HepG2 (cell line): ENCODE results near the gene LRIT2. TPM values are rescaled to one million over a fixed set of nuclear protein-coding genes. Genes with fewer than 3 reads are reported as not detected.

Experiments
- ATAC-seq: fragments of 200-7000 bp; cut with Tn5 transposase; 3 replicates; pipeline ENCODE4 v1.9.1; 2020; ENCODE audit warnings: mild to moderate bottlenecking, moderate library complexity
- BruUV-seq: library from RNA; stranded (reverse); fragments of 400-500 nt; replicated peaks from 2 replicates; lab custom pipeline; 2021; lab: Mats Ljungman, UMichigan
- CTCF ChIA-PET: fragments of 300-600 bp; formaldehyde crosslinking; extraction: SDS; loops from one replicate; lab custom pipeline; 2021; ENCODE audit warnings: low total read pairs, inconsistent platforms, low intra/inter-chr PET ratio; lab: Yijun Ruan, JAX
- POLR2A ChIA-PET: fragments of 350-600 bp; sonication (Branson Sonifier 250); formaldehyde crosslinking; loops from one replicate; lab custom pipeline; 2020; ENCODE audit warnings: antibody characterized with exemption, inconsistent platforms; lab: Yijun Ruan, JAX
- DNase-seq: peaks from one replicate; pipeline ENCODE4 v3.0.0-alpha.2; 2015; ENCODE audit warnings: low spot score
- FAIRE-seq: peaks from 3 replicates; lab custom pipeline; 2011; peaks lifted over from hg19 to GRCh38; lab: Jason Lieb, UNC
- H2AFZ ChIP-seq: one replicate; pipeline ENCODE4 v1.6.1; 2011; ENCODE audit warnings: low read length, inconsistent platforms
- H3K27ac ChIP-seq: fragments of 300-600 bp; 3 replicates; pipeline ENCODE4 v1.8.0; 2011; ENCODE audit warnings: mixed run types, mild to moderate bottlenecking, mixed read lengths, low read length, inconsistent platforms; ENCODE audit not compliant: insufficient read depth; ENCODE audit errors: extremely low read length
- H3K27me3 ChIP-seq, 2 experiments: fragments of 200-600 bp in 1 of 2; 2 replicates in 1 of 2; 3 replicates in 1 of 2; pipeline versions ENCODE4 v1.6.0 to v1.8.0; 2011; ENCODE audit warnings: low read length in 2 of 2, mild to moderate bottlenecking in 2 of 2, moderate library complexity in 2 of 2, inconsistent platforms in 1 of 2; ENCODE audit not compliant: insufficient read depth in 2 of 2, control insufficient read depth in 1 of 2
- H3K36me3 ChIP-seq, 2 experiments: fragments of 200-600 bp in 1 of 2; replicated peaks in 1 of 2; 2 replicates in 1 of 2; 3 replicates in 1 of 2; pipeline versions ENCODE4 v1.5.1 to v1.8.0; 2011; ENCODE audit warnings: low read length in 2 of 2, inconsistent platforms in 1 of 2; ENCODE audit not compliant: insufficient read depth in 2 of 2, control insufficient read depth in 1 of 2
- H3K4me1 ChIP-seq: 2 replicates; pipeline ENCODE4 v1.5.1; 2012; ENCODE audit warnings: low read length, inconsistent platforms; ENCODE audit not compliant: insufficient read depth
- H3K4me2 ChIP-seq: 2 replicates; pipeline ENCODE4 v1.6.0; 2011; ENCODE audit warnings: low read depth, low read length, inconsistent platforms
- H3K4me3 ChIP-seq, 3 experiments: fragments of 200-600 bp in 1 of 3; sonication (generic), shearing (Covaris generic) in 1 of 3; replicated peaks in 1 of 3; 2 replicates each; pipeline ENCODE4 v1.5.1; 2011 to 2016; ENCODE audit warnings: low read length in 3 of 3, inconsistent platforms in 2 of 3, low read depth in 2 of 3, mild to moderate bottlenecking in 2 of 3, control low read depth in 1 of 3, mixed read lengths in 1 of 3; ENCODE audit not compliant: insufficient read depth in 1 of 3
- H3K79me2 ChIP-seq: one replicate; pipeline ENCODE4 v1.6.1; 2011; ENCODE audit warnings: low read length, inconsistent platforms; ENCODE audit not compliant: insufficient read depth
- H3K9ac ChIP-seq: 2 replicates; pipeline ENCODE4 v1.6.0; 2011; ENCODE audit warnings: mild to moderate bottlenecking, low read depth, low read length, inconsistent platforms; ENCODE audit not compliant: insufficient read depth
- H3K9me3 ChIP-seq: 2 replicates; pipeline ENCODE4 v1.5.1; 2012; ENCODE audit warnings: mild to moderate bottlenecking, low read length
- H4K20me1 ChIP-seq: 2 replicates; pipeline ENCODE4 v1.6.0; 2011; ENCODE audit warnings: inconsistent platforms, mild to moderate bottlenecking, low read length, moderate library complexity; ENCODE audit not compliant: insufficient read depth
- HMG20A ChIP-seq: IDR thresholded peaks from 2 replicates; pipeline ENCODE4 v1.6.1; 2016; ENCODE audit warnings: borderline replicate concordance
- JUNB ChIP-seq: sonication (generic); formaldehyde crosslinking; IDR thresholded peaks from 2 replicates; pipeline ENCODE4 v1.8.0; 2022; ENCODE audit warnings: missing genetic modification reagents, mild to moderate bottlenecking, borderline replicate concordance
- MIXL1 ChIP-seq: IDR thresholded peaks from 2 replicates; pipeline ENCODE4 v1.6.1; 2016
- MXD4 ChIP-seq: IDR thresholded peaks from 2 replicates; pipeline ENCODE4 v1.6.1; 2016; ENCODE audit warnings: mild to moderate bottlenecking, missing biosample characterization, missing genetic modification reagents
- NFE2L1 ChIP-seq: sonication (generic); formaldehyde crosslinking; IDR thresholded peaks from 2 replicates; pipeline ENCODE4 v1.4.0; 2020; ENCODE audit warnings: missing genetic modification reagents, mild to moderate bottlenecking, borderline replicate concordance
- NR1H2 ChIP-seq: sonication (generic); formaldehyde crosslinking; IDR thresholded peaks from 2 replicates; pipeline ENCODE4 v1.8.1; 2022; ENCODE audit warnings: low read depth, missing genetic modification reagents, borderline replicate concordance
- SP140L ChIP-seq: sonication (generic); formaldehyde crosslinking; IDR thresholded peaks from 2 replicates; pipeline ENCODE4 v1.4.0; 2020; ENCODE audit warnings: missing genetic modification reagents, borderline replicate concordance
- ZNF562 ChIP-seq: sonication (generic); formaldehyde crosslinking; IDR thresholded peaks from 2 replicates; pipeline ENCODE4 v1.8.0; 2022; ENCODE audit warnings: missing genetic modification reagents, borderline replicate concordance
- ZNF792 ChIP-seq: IDR thresholded peaks from 2 replicates; pipeline ENCODE4 v1.6.1; 2016
- WGBS: methylation state at CpG from one replicate; pipeline ENCODE4 v1.1.6; 2017; ENCODE audit warnings: low lambda C conversion rate; 5-methylcytosine and 5-hydroxymethylcytosine counted together
- in situ Hi-C: cut with HindIII; loops from 2 replicates; pipeline ENCODE4 v1.10.0; 2017; ENCODE audit warnings: low pct_unique_long_range_greater_than_20kb; ENCODE audit not compliant: extremely low pct_ligation_motif_present
- intact Hi-C: fragments of 100-400 bp; cut with micrococcal nuclease; formaldehyde crosslinking; loops from one replicate; pipeline ENCODE4 v1.10.0; 2022; ENCODE audit not compliant: unreplicated experiment
- polyA plus RNA-seq, 8 experiments: library from polyadenylated mRNA; depleted of rRNA in 3 of 8; stranded (reverse) in 7 of 8; unstranded in 1 of 8; fragments of >200 nt; fragmentation: Illumina TruSeq in 4 of 8; extraction: Trizol in 4 of 8; gene quantifications; 2 replicates each; pipeline versions ENCODE4 v1.2.1 to v1.2.3, GENCODE V29; 2011 to 2016; ENCODE audit warnings: low read depth in 4 of 8, missing spikeins in 1 of 8, mixed read lengths in 1 of 8; ENCODE audit not compliant: insufficient read depth in 1 of 8
- total RNA-seq, 5 experiments: library from RNA; depleted of rRNA; stranded (reverse); fragments of >200 nt; fragmentation: Illumina TruSeq; extraction: Trizol; gene quantifications; 2 replicates each; pipeline ENCODE4 v1.2.3, GENCODE V29; 2016; ENCODE audit warnings: low read depth in 1 of 5
- TF ChIP-seq, protein P1 (sequence below): sonication (generic); formaldehyde crosslinking; IDR thresholded peaks from 2 replicates; pipeline ENCODE4 v1.4.0; 2020; ENCODE audit warnings: missing genetic modification reagents
- TF ChIP-seq, protein P2 (sequence below): IDR thresholded peaks from 2 replicates; pipeline ENCODE4 v1.6.1; 2016; ENCODE audit warnings: mild to moderate bottlenecking

Gene LRIT2
- total and polyA plus RNA-seq, 2 of the 13 experiments (the other 11 are each of a cell fraction or from before 2014, with no cell fraction given): not detected

DNA sequence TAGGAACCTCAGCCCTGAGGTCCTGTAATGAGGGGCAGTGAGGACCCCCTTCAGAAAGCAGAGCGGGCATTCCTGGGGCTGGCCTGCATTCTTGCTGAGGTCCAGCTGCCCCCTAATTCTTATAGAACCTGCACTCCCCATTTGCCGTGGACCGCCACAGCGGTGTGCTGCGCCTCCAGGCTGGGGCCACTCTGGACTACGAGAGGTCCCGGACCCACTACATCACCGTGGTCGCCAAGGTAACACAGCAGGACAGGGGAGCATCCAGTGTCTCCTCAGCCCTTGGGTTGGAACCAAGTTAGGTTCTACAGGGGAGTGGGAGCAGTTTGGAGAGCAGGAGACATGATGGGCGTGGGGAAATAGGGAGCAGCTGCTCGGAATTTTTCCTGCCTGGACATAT is 23.7 kb downstream of the LRIT2 start:
- Histone ChIP-seq H3K4me3 (no peak overlapping the region), H3K36me3 (no peaks in the 10 kb centered on the region), H2AFZ (no peak overlapping the region), H3K27ac (no peak overlapping the region), H3K79me2 (no peaks in the 10 kb centered on the region), H4K20me1 (no peaks in the 10 kb centered on the region), H3K27me3 (peaks cover 4 to 27% of the 10 kb centered on the region in 2 experiments; a peak in 3 of 5 replicates), H3K4me2 (no peak overlapping the region), H3K9me3 (no peaks in the 10 kb centered on the region), H3K9ac (no peak overlapping the region), H3K4me1 (no peaks in the 10 kb centered on the region)
- ATAC-seq (no peak), FAIRE-seq (no peak), DNase-seq (no peak)
- CTCF ChIA-PET: no interaction called here
- POLR2A ChIA-PET: no interaction called here
- TF ChIP-seq MIXL1 (CRISPR knock-in tag) (no peak), NR1H2 (CRISPR knock-in tag) (no peak), ZNF792 (CRISPR knock-in tag) (no peak), NFE2L1 (no peak), MXD4 (no peak), ZNF562 (CRISPR knock-in tag) (no peak), JUNB (CRISPR knock-in tag) (no peak), SP140L (CRISPR knock-in tag) (no peak), HMG20A (CRISPR knock-in tag) (no peak)
- TF ChIP-seq, protein P1, sequence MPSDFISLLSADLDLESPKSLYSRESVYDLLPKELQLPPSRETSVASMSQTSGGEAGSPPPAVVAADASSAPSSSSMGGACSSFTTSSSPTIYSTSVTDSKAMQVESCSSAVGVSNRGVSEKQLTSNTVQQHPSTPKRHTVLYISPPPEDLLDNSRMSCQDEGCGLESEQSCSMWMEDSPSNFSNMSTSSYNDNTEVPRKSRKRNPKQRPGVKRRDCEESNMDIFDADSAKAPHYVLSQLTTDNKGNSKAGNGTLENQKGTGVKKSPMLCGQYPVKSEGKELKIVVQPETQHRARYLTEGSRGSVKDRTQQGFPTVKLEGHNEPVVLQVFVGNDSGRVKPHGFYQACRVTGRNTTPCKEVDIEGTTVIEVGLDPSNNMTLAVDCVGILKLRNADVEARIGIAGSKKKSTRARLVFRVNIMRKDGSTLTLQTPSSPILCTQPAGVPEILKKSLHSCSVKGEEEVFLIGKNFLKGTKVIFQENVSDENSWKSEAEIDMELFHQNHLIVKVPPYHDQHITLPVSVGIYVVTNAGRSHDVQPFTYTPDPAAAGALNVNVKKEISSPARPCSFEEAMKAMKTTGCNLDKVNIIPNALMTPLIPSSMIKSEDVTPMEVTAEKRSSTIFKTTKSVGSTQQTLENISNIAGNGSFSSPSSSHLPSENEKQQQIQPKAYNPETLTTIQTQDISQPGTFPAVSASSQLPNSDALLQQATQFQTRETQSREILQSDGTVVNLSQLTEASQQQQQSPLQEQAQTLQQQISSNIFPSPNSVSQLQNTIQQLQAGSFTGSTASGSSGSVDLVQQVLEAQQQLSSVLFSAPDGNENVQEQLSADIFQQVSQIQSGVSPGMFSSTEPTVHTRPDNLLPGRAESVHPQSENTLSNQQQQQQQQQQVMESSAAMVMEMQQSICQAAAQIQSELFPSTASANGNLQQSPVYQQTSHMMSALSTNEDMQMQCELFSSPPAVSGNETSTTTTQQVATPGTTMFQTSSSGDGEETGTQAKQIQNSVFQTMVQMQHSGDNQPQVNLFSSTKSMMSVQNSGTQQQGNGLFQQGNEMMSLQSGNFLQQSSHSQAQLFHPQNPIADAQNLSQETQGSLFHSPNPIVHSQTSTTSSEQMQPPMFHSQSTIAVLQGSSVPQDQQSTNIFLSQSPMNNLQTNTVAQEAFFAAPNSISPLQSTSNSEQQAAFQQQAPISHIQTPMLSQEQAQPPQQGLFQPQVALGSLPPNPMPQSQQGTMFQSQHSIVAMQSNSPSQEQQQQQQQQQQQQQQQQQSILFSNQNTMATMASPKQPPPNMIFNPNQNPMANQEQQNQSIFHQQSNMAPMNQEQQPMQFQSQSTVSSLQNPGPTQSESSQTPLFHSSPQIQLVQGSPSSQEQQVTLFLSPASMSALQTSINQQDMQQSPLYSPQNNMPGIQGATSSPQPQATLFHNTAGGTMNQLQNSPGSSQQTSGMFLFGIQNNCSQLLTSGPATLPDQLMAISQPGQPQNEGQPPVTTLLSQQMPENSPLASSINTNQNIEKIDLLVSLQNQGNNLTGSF (CRISPR knock-in tag): no peak
- TF ChIP-seq, protein P2, sequence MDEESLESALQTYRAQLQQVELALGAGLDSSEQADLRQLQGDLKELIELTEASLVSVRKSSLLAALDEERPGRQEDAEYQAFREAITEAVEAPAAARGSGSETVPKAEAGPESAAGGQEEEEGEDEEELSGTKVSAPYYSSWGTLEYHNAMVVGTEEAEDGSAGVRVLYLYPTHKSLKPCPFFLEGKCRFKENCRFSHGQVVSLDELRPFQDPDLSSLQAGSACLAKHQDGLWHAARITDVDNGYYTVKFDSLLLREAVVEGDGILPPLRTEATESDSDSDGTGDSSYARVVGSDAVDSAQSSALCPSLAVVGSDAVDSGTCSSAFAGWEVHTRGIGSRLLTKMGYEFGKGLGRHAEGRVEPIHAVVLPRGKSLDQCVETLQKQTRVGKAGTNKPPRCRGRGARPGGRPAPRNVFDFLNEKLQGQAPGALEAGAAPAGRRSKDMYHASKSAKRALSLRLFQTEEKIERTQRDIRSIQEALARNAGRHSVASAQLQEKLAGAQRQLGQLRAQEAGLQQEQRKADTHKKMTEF (CRISPR knock-in tag): no peak
- intact Hi-C loops: no loop called here
- WGBS: 35% methylated on average over 11 of the region's 11 CpGs
- no TSS peak for BruUV-seq
- in situ Hi-C loops: no loop called here
